SIG-M5 (cell line): ENCODE data around the gene NRARP.

ENCODE experiments used
- DNase-seq: peaks from one replicate; lab custom pipeline; 2025; lab: John Stamatoyannopoulos, UW

NRARP gene

GRCh38 chr9:137321726-137322361, 19.8 kb upstream of the NRARP start:
- DNase-seq = no peak

GRCh38 chr9:137320555-137321384, 18.7 kb upstream of the NRARP start:
- DNase-seq = no peak

- DNase-seq = no peak
Observed at GRCh38 chr9:137319739-137320551, 17.9 kb upstream of the NRARP start.

- DNase-seq = no peak
Observed at GRCh38 chr9:137319011-137319738, 17.1 kb upstream of the NRARP start.

- DNase-seq = no peak
Observed at GRCh38 chr9:137318602-137319001, 16.5 kb upstream of the NRARP start.

GRCh38 chr9:137317718-137318511, 15.8 kb upstream of the NRARP start:
- DNase-seq = no peak

- no peak for DNase-seq
Observed at GRCh38 chr9:137317021-137317717, 15.1 kb upstream of the NRARP start.

- DNase-seq = no peak
Observed at GRCh38 chr9:137316012-137316981, 14.2 kb upstream of the NRARP start.

- no peak for DNase-seq
Observed at GRCh38 chr9:137315581-137316011, 13.5 kb upstream of the NRARP start.

GRCh38 chr9:137314561-137315560, 12.8 kb upstream of the NRARP start:
- DNase-seq = no peak

GRCh38 chr9:137313956-137314560, 12.0 kb upstream of the NRARP start:
- no peak for DNase-seq

- no peak for DNase-seq
Observed at GRCh38 chr9:137313326-137313936, 11.4 kb upstream of the NRARP start.

GRCh38 chr9:137312852-137313325, 10.8 kb upstream of the NRARP start:
- no peak for DNase-seq

GRCh38 chr9:137311986-137312851, 10.1 kb upstream of the NRARP start:
- no peak for DNase-seq

GRCh38 chr9:137311171-137311985, 9.3 kb upstream of the NRARP start:
- no peak for DNase-seq
